K562 (cell line): ENCODE data around the gene GPC3. TPM values are rescaled to one million over a fixed set of nuclear protein-coding genes. Genes with fewer than 3 reads are reported as not detected.

Source experiments
- ATAC-seq: fragments of 200-7000 bp; cut with Tn5 transposase; 3 replicates; pipeline ENCODE4 v1.9.1; 2020; ENCODE audit warnings: moderate library complexity
- BruUV-seq: library from RNA; stranded (reverse); fragments of 400-500 nt; replicated peaks from 2 replicates; lab custom pipeline; 2021; lab: Mats Ljungman, UMichigan
- CTCF ChIA-PET: fragments of 300-600 bp; formaldehyde crosslinking; extraction: SDS; loops from one replicate; lab custom pipeline; 2021; ENCODE audit warnings: low intra/inter-chr PET ratio; lab: Yijun Ruan, JAX
- POLR2A ChIA-PET: fragments of 300-600, 350-650 bp; sonication (Branson Sonifier 250); formaldehyde crosslinking; extraction: SDS; loops from one replicate; lab custom pipeline; 2021; ENCODE audit warnings: antibody characterized with exemption, inconsistent platforms; lab: Yijun Ruan, JAX
- DNase-seq, 4 experiments: peaks; one replicate each; pipeline versions ENCODE4 v3.0.0 to v3.0.0-alpha.2; 2011 to 2018; ENCODE audit warnings: low spot score in 3 of 4, mixed read lengths in 3 of 4; ENCODE audit errors: extremely low read depth in 1 of 4
- FAIRE-seq: peaks from 2 replicates; lab custom pipeline; 2011; peaks lifted over from hg19 to GRCh38; lab: Jason Lieb, UNC
- H2AFZ ChIP-seq: 2 replicates; pipeline ENCODE4 v1.6.0; 2011; ENCODE audit warnings: low read depth, low read length, control low read depth, inconsistent platforms
- H3K27ac ChIP-seq: fragments of 200-600 bp; 3 replicates; pipeline ENCODE4 v1.8.0; 2011; ENCODE audit warnings: low read depth, mild to moderate bottlenecking, control low read depth, inconsistent platforms, low read length, moderate library complexity, mixed read lengths; ENCODE audit errors: extremely low read depth
- H3K27me3 ChIP-seq, 2 experiments: fragments of 300-600 bp in 1 of 2; 2 replicates in 1 of 2; 3 replicates in 1 of 2; pipeline versions ENCODE4 v1.6.0 to v1.8.0; 2011; ENCODE audit warnings: inconsistent platforms in 2 of 2, low read length in 2 of 2, mild to moderate bottlenecking in 1 of 2, mixed read lengths in 1 of 2, moderate library complexity in 1 of 2; ENCODE audit not compliant: control insufficient read depth in 2 of 2, insufficient read depth in 2 of 2
- H3K36me3 ChIP-seq: fragments of 300-600 bp; 3 replicates; pipeline ENCODE4 v1.8.0; 2011; ENCODE audit warnings: mild to moderate bottlenecking, low read length, inconsistent platforms; ENCODE audit not compliant: control insufficient read depth, insufficient read depth
- H3K4me1 ChIP-seq, 2 experiments: fragments of 200-600 bp in 1 of 2; replicated peaks in 1 of 2; 2 replicates in 1 of 2; 3 replicates in 1 of 2; pipeline versions ENCODE4 v1.5.1 to v1.8.0; 2011; ENCODE audit warnings: inconsistent platforms in 2 of 2, low read length in 2 of 2, mild to moderate bottlenecking in 1 of 2, mixed read lengths in 1 of 2, moderate library complexity in 1 of 2; ENCODE audit not compliant: control insufficient read depth in 2 of 2, insufficient read depth in 2 of 2
- H3K4me2 ChIP-seq: 2 replicates; pipeline ENCODE4 v1.6.1; 2011; ENCODE audit warnings: low read length, control low read depth, inconsistent platforms, mixed read lengths; ENCODE audit not compliant: insufficient read depth
- H3K4me3 ChIP-seq: fragments of 200-600 bp; sonication (generic), shearing (Covaris generic); 2 replicates; pipeline ENCODE4 v1.5.1; 2016; ENCODE audit warnings: control low read depth, inconsistent platforms
- H3K79me2 ChIP-seq: fragments of 200-600 bp; 3 replicates; pipeline ENCODE4 v1.8.0; 2011; ENCODE audit warnings: low read length, inconsistent platforms; ENCODE audit not compliant: control insufficient read depth, insufficient read depth
- H3K9ac ChIP-seq, 2 experiments: 2 replicates each; pipeline versions ENCODE4 v1.6.0 to v1.6.1; 2011; ENCODE audit warnings: low read depth in 2 of 2, low read length in 2 of 2, control low read depth in 1 of 2, inconsistent platforms in 1 of 2, mild to moderate bottlenecking in 1 of 2, mixed read lengths in 1 of 2; ENCODE audit not compliant: insufficient read depth in 1 of 2
- H3K9me1 ChIP-seq: one replicate; pipeline ENCODE4 v1.6.0; 2011; ENCODE audit warnings: inconsistent platforms, mild to moderate bottlenecking, low read length, moderate library complexity; ENCODE audit not compliant: control insufficient read depth, insufficient read depth
- H3K9me3 ChIP-seq: replicated peaks from 2 replicates; pipeline ENCODE4 v1.5.1; 2011; ENCODE audit warnings: low read depth, low read length, inconsistent platforms; ENCODE audit not compliant: control insufficient read depth, insufficient read depth
- H4K20me1 ChIP-seq: replicated peaks from 2 replicates; pipeline ENCODE4 v1.6.1; 2011; ENCODE audit warnings: low read length, inconsistent platforms, mixed read lengths; ENCODE audit not compliant: control insufficient read depth, insufficient read depth
- CHD2 ChIP-seq: IDR thresholded peaks from 2 replicates; pipeline ENCODE4 v1.6.1; 2011; ENCODE audit warnings: low read depth, low read length
- EHMT2 ChIP-seq: fragments of 450-650 bp; IDR thresholded peaks from 2 replicates; pipeline ENCODE4 v1.6.1; 2018; ENCODE audit warnings: antibody characterized with exemption
- HDAC6 ChIP-seq: IDR thresholded peaks from 2 replicates; pipeline ENCODE4 v1.6.1; 2012; ENCODE audit warnings: low read depth, mild to moderate bottlenecking, control low read depth, inconsistent platforms, low read length, moderate library complexity
- NELFE ChIP-seq: IDR thresholded peaks from 2 replicates; pipeline ENCODE4 v1.6.1; 2011; ENCODE audit warnings: mild to moderate bottlenecking; ENCODE audit not compliant: insufficient read depth, insufficient read length
- POLR2AphosphoS2 ChIP-seq: IDR thresholded peaks from 2 replicates; pipeline ENCODE4 v1.6.1; 2012; ENCODE audit warnings: low read length, improper control_type of control experiment
- WHSC1 ChIP-seq: IDR thresholded peaks from one replicate; pipeline ENCODE4 v1.6.1; 2012; ENCODE audit warnings: low read length, control low read depth, inconsistent platforms
- XRCC3 ChIP-seq: fragments of 450-650 bp; IDR thresholded peaks from 2 replicates; pipeline ENCODE4 v1.6.1; 2017; ENCODE audit warnings: mild to moderate bottlenecking, moderate library complexity
- WGBS: fragments of 100-300 bp; shearing (Covaris generic); methylation state at CpG from one replicate; pipeline ENCODE4 v1.1.6; 2016; ENCODE audit warnings: low coverage, mixed read lengths; ENCODE audit not compliant: insufficient coverage; ENCODE audit errors: missing lambda C conversion rate; 5-methylcytosine and 5-hydroxymethylcytosine counted together
- in situ Hi-C: fragments of 300-500 bp; cut with MboI; formaldehyde crosslinking; loops from 4 replicates; pipeline ENCODE4 v1.15.0; 2018; ENCODE audit warnings: inconsistent platforms, mixed read lengths
- intact Hi-C: fragments of 100-400 bp; cut with micrococcal nuclease; formaldehyde crosslinking; loops from 2 replicates; pipeline ENCODE4 v1.14.2; 2022
- polyA plus RNA-seq, 8 experiments: library from polyadenylated mRNA; depleted of rRNA in 4 of 8; stranded (reverse) in 5 of 8; unstranded in 3 of 8; fragments of >200 nt; fragmentation: Nextera tagmentation in 2 of 8; fragmentation: Illumina TruSeq in 1 of 8; extraction: Ambion mirVana in 2 of 8; extraction: Trizol in 1 of 8; gene quantifications; 2 replicates each; pipeline versions ENCODE4 v1.2.1 to v1.2.3, GENCODE V29; 2011 to 2014; ENCODE audit warnings: inconsistent platforms in 1 of 8, missing spikeins in 1 of 8
- total RNA-seq, 7 experiments: library from RNA; depleted of rRNA in 6 of 7; stranded (reverse); fragments of >200 nt in 6 of 7; fragmentation: Illumina TruSeq in 2 of 7; extraction: Trizol in 2 of 7; gene quantifications; 2 replicates each; pipeline versions ENCODE4 v1.2.1 to v1.2.3, GENCODE V29; 2011 to 2021; ENCODE audit warnings: low replicate concordance in 1 of 7
- TF ChIP-seq, protein P1 (sequence below): fragments of 200-600 bp; sonication (generic); IDR thresholded peaks from one replicate; pipeline ENCODE4 v1.6.1; 2012; ENCODE audit warnings: mild to moderate bottlenecking, low read depth, low read length, inconsistent platforms
- TF ChIP-seq, protein P2 (sequence below): fragments of 450-650 bp; IDR thresholded peaks from 2 replicates; pipeline ENCODE4 v1.6.1; 2018; ENCODE audit warnings: mild to moderate bottlenecking, low read depth; ENCODE audit not compliant: partially characterized antibody
- TF ChIP-seq, protein P3 (sequence below): fragments of 250-450 bp; sonication (Bioruptor Pico); IDR thresholded peaks from 2 replicates; pipeline ENCODE4 v1.5.0; 2020; ENCODE audit warnings: mild to moderate bottlenecking

The GPC3 gene
- total and polyA plus RNA-seq, 9 of the 15 experiments (the other 6 are each of a cell fraction or from before 2014, with no cell fraction given), result 0.42 TPM; not detected in 8

DNA sequence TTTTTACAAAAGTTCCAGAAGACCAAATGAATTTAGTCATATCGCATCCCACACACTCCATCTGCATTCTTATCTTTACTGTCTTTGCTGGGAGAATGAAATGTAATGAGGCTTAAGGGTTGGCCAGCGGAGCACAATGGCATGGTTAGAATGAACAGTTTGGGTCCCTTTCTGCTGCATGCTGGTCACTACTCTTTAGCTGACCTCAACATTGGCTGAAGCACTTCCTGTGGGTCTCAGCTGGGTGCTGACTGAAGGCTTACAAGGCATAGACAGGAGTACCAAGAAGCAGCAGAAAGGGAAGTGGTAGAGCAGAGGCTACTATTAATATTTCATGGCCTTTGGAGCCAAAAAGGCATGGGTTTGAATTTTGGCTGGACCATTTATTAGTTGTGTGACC is 410.7 kb downstream of the GPC3 start:
- CTCF ChIA-PET, result no interaction called here
- 5% methylated on average over 2 of the region's 2 CpGs for WGBS
- H3K4me2 ChIP-seq, result no peak overlapping the region
- POLR2A ChIA-PET, result no interaction called here
- no peak for FAIRE-seq
- H2AFZ ChIP-seq, result no peak overlapping the region
- no peaks in the 10 kb centered on the region for H3K79me2 ChIP-seq
- no peak for DNase-seq
- no peaks in the 10 kb centered on the region for H4K20me1 ChIP-seq
- no peak overlapping the region for H3K27ac ChIP-seq
- in situ Hi-C loops, result no loop called here
- no peaks in the 10 kb centered on the region for H3K4me1 ChIP-seq
- no peaks in the 10 kb centered on the region for H3K9me3 ChIP-seq
- H3K36me3 ChIP-seq, result no peaks in the 10 kb centered on the region
- ATAC-seq, result no peak
- no TSS peak for BruUV-seq
- intact Hi-C loops, result no loop called here
- H3K4me3 ChIP-seq, result no peak overlapping the region
- no peak overlapping the region for H3K9ac ChIP-seq
- H3K9me1 ChIP-seq, result no peaks in the 10 kb centered on the region
- no peaks in the 10 kb centered on the region for H3K27me3 ChIP-seq
- TF ChIP-seq NELFE (no peak), EHMT2 (no peak), CHD2 (no peak), HDAC6 (no peak), POLR2AphosphoS2 (no peak), XRCC3 (no peak), WHSC1 (no peak)
- TF ChIP-seq, protein P1, sequence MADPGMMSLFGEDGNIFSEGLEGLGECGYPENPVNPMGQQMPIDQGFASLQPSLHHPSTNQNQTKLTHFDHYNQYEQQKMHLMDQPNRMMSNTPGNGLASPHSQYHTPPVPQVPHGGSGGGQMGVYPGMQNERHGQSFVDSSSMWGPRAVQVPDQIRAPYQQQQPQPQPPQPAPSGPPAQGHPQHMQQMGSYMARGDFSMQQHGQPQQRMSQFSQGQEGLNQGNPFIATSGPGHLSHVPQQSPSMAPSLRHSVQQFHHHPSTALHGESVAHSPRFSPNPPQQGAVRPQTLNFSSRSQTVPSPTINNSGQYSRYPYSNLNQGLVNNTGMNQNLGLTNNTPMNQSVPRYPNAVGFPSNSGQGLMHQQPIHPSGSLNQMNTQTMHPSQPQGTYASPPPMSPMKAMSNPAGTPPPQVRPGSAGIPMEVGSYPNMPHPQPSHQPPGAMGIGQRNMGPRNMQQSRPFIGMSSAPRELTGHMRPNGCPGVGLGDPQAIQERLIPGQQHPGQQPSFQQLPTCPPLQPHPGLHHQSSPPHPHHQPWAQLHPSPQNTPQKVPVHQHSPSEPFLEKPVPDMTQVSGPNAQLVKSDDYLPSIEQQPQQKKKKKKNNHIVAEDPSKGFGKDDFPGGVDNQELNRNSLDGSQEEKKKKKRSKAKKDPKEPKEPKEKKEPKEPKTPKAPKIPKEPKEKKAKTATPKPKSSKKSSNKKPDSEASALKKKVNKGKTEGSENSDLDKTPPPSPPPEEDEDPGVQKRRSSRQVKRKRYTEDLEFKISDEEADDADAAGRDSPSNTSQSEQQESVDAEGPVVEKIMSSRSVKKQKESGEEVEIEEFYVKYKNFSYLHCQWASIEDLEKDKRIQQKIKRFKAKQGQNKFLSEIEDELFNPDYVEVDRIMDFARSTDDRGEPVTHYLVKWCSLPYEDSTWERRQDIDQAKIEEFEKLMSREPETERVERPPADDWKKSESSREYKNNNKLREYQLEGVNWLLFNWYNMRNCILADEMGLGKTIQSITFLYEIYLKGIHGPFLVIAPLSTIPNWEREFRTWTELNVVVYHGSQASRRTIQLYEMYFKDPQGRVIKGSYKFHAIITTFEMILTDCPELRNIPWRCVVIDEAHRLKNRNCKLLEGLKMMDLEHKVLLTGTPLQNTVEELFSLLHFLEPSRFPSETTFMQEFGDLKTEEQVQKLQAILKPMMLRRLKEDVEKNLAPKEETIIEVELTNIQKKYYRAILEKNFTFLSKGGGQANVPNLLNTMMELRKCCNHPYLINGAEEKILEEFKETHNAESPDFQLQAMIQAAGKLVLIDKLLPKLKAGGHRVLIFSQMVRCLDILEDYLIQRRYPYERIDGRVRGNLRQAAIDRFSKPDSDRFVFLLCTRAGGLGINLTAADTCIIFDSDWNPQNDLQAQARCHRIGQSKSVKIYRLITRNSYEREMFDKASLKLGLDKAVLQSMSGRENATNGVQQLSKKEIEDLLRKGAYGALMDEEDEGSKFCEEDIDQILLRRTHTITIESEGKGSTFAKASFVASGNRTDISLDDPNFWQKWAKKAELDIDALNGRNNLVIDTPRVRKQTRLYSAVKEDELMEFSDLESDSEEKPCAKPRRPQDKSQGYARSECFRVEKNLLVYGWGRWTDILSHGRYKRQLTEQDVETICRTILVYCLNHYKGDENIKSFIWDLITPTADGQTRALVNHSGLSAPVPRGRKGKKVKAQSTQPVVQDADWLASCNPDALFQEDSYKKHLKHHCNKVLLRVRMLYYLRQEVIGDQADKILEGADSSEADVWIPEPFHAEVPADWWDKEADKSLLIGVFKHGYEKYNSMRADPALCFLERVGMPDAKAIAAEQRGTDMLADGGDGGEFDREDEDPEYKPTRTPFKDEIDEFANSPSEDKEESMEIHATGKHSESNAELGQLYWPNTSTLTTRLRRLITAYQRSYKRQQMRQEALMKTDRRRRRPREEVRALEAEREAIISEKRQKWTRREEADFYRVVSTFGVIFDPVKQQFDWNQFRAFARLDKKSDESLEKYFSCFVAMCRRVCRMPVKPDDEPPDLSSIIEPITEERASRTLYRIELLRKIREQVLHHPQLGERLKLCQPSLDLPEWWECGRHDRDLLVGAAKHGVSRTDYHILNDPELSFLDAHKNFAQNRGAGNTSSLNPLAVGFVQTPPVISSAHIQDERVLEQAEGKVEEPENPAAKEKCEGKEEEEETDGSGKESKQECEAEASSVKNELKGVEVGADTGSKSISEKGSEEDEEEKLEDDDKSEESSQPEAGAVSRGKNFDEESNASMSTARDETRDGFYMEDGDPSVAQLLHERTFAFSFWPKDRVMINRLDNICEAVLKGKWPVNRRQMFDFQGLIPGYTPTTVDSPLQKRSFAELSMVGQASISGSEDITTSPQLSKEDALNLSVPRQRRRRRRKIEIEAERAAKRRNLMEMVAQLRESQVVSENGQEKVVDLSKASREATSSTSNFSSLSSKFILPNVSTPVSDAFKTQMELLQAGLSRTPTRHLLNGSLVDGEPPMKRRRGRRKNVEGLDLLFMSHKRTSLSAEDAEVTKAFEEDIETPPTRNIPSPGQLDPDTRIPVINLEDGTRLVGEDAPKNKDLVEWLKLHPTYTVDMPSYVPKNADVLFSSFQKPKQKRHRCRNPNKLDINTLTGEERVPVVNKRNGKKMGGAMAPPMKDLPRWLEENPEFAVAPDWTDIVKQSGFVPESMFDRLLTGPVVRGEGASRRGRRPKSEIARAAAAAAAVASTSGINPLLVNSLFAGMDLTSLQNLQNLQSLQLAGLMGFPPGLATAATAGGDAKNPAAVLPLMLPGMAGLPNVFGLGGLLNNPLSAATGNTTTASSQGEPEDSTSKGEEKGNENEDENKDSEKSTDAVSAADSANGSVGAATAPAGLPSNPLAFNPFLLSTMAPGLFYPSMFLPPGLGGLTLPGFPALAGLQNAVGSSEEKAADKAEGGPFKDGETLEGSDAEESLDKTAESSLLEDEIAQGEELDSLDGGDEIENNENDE, result no peak
- TF ChIP-seq, protein P2, sequence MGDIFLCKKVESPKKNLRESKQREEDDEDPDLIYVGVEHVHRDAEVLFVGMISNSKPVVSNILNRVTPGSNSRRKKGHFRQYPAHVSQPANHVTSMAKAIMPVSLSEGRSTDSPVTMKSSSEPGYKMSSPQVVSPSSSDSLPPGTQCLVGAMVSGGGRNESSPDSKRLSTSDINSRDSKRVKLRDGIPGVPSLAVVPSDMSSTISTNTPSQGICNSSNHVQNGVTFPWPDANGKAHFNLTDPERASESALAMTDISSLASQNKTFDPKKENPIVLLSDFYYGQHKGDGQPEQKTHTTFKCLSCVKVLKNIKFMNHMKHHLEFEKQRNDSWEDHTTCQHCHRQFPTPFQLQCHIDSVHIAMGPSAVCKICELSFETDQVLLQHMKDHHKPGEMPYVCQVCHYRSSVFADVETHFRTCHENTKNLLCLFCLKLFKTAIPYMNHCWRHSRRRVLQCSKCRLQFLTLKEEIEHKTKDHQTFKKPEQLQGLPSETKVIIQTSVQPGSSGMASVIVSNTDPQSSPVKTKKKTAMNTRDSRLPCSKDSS, result no peak
- TF ChIP-seq, protein P3, sequence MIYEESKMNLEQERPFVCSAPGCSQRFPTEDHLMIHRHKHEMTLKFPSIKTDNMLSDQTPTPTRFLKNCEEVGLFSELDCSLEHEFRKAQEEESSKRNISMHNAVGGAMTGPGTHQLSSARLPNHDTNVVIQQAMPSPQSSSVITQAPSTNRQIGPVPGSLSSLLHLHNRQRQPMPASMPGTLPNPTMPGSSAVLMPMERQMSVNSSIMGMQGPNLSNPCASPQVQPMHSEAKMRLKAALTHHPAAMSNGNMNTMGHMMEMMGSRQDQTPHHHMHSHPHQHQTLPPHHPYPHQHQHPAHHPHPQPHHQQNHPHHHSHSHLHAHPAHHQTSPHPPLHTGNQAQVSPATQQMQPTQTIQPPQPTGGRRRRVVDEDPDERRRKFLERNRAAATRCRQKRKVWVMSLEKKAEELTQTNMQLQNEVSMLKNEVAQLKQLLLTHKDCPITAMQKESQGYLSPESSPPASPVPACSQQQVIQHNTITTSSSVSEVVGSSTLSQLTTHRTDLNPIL (CRISPR knock-in tag), result no peak
